Measurements from ENCODE around the gene ZNF684.
"Not testable (repeated sequence)": the region's sequence is repeated elsewhere in the genome, so short reads cannot be mapped to it uniquely, and the experiment has no call there.

ZNF684 gene

GRCh38 chr1:40531381-40532061 is at the start of gene ZNF684:
ZNF684 (plus strand) TSS chr1:40531637; CDS start chr1:40533167, 1,530 bp downstream.
- peak; percentile 77 to 94 for DNase-seq

DNA sequence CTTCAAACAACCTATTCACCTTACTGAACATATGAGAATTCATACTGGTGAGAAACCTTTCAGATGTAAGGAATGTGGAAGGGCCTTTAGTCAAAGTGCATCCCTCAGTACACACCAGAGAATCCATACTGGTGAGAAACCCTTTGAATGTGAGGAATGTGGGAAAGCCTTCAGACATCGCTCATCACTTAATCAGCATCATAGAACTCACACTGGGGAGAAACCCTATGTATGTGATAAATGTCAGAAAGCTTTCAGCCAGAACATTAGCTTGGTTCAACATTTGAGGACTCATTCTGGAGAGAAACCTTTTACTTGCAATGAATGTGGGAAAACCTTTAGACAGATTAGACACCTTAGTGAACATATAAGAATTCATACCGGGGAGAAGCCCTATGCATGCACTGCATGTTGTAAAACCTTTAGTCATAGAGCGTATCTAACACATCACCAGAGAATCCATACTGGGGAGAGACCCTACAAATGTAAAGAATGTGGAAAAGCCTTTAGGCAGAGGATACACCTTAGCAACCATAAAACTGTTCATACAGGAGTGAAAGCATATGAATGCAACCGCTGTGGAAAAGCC is 36.0 kb upstream of the ZNF684 start:
- no peak for DNase-seq

GRCh38 chr1:40502651-40503050 is 28.8 kb upstream of the ZNF684 start:
- not testable (repeated sequence) for DNase-seq

DNA sequence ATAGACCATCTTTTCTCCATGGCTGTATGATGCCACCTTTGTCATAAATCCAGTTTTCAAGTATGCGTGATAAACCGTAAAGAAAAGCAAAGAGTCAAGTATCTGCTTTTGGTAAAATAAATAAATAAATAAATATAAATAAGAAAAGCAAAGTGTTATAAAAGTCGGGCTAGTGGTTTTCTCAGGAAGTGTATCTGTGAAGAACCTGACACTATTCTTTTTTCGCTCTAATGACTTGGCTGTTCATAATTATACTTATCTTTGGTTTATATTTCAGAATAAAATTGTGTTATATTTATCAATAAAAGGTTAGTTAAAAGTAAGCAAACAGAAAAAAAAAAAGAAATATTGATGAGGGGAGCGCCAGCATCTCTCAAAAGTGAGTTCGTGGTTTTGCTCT is 23.5 kb upstream of the ZNF684 start:
- no peak for DNase-seq

- DNase-seq, result peak; percentile 66 to 71
These were observed 22.8 kb upstream of the ZNF684 start, which contains the start of gene EXO5 for GRCh38 chr1:40508375-40509341. EXO5 (plus strand) TSS chr1:40508767; CDS start chr1:40514545, 5,778 bp downstream.

DNA sequence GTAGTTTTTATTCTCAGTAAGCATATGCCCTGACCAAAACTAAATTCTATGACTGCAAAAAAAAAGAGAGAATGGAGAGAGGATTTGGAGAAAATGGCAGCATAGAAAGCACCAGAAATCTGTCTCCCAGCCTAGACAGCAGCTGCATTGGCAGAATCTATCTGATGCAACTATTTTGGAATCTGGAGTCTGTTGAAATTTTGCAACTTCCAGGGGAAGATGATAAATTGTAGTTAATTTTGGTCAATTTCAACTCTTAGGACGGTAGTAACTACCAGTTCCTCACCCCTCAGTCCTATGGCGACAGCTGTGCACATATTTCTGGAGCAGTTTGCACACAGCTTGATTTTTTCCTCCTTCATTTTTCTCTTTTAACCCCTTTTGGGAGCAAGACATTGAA is 11.9 kb upstream of the ZNF684 start:
- no peak for DNase-seq

DNA sequence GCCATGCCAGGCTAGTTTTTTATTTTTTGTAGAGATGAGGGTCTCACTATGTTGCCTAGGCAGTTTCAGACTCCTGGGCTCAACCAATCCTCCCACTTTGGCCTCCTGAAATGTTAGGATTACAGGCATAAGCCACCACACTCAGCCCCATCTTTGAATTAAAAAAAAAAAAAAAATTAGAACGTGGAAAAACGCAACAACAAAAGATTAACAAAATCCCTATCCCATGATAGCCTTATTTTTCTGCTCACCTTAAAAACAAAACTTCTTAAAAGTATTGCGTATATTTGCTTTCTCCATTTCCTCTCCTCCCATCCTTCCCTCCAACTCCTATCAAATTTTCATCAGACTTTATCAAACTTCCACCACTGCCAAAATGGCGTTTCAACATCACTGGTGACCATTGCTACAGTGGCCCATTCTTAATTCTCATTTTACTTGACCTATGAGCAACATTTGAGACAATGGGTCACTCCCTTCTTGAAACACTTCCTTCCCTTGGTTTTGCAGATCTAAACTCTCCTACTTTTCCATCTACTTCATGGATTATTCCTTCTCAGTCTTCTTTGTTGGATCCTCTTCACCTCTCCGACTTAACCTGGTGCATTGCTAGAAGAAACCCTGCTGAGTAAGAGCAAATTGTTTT is 579 bp upstream of the ZNF684 start:
- no peak for DNase-seq

GRCh38 chr1:40532062-40532389 is 589 bp downstream of the ZNF684 start:
- DNase-seq, result no peak

DNA sequence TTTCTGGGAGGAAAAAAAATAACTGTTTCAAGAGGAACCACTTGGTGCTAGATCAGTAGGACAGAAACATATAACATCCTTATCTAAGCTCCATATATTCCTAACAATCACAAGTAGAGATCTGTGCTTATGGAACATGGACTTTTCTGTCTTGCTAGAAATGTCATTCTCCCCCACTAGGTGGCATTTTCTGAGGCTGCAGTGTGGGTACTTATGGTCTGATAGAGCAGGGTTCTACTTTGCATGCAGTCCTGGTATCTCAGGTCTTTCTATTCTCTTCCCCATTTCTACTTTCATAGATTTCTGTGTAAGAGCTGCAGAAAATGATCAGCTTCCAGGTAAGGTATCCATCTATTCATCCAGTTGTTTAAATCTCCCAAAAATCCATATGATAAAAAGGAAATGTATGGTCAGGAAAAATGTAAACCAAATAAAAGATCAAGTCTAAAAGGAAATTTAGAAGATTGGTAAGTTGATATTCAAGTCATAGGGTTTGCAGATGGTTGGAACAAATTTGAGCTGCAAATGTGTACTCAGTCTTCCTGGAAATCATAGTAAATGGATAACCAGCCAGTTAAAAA is 1.5 kb downstream of the ZNF684 start:
- DNase-seq, result peak; percentile 37 to 57

DNA sequence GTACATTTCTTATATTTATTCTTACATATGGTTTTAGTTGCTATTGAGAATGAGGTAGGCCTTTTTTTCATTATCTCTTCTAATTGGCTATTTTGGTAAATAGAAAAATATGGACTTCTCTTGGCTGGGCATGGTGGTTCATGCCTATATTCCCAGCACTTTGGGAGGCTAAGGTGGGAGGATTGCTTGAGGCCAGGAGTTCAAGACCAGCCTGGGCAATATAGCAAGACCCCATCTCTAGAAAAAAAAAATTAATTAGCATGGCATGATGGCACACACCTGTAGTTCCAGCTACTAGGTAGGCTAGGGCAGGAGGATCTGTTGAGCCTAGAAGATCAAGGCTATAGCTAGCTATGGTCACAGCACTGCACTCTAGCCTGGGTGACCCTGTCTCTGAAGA is 3.2 kb downstream of the ZNF684 start:
- no peak for DNase-seq

GRCh38 chr1:40535732-40536131 is 4.3 kb downstream of the ZNF684 start:
- DNase-seq, result no peak

DNA sequence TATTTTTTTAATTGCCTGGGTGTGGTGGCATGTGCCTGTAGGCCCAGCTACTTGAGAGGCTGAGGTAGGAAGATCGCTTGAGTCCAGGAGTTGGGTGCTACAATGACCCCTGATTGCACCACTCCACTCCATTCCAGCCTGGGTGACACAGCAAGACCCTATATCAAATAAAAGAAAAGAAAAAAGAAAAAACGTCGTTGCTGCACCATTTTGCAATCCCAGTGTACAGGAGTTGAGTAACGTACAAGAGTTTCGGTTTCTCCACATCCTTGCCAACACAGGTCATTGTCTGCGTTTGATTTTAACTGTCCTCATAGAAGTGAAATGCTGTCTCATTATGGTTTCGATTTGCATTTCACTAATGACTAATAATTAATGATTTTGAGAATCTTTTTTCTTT is 7.9 kb downstream of the ZNF684 start:
- no peak for DNase-seq

GRCh38 chr1:40546957-40547356 is 15.5 kb downstream of the ZNF684 start:
- DNase-seq, result no peak

DNA sequence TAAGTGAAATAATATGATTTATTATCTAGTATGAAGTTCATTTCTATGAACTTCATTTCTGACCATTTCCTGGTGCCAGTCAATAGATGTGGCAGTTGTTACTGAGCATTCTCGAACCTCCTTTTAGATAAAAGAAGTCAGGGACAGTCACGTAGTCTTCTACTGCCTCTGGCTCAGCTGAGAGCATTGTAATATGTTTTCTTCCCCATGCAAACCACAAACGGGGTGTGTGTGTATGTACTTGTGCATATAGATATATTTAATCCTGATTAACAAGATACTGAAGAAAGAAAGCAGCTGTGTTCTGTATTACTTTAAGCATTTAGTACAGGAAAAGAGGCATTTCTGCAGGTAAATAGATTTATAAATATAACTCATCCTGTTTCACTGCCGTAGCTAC is 21.6 kb downstream of the ZNF684 start:
- no peak for DNase-seq

GRCh38 chr1:40554807-40555206 is 23.4 kb downstream of the ZNF684 start:
- not testable (repeated sequence) for DNase-seq

DNA sequence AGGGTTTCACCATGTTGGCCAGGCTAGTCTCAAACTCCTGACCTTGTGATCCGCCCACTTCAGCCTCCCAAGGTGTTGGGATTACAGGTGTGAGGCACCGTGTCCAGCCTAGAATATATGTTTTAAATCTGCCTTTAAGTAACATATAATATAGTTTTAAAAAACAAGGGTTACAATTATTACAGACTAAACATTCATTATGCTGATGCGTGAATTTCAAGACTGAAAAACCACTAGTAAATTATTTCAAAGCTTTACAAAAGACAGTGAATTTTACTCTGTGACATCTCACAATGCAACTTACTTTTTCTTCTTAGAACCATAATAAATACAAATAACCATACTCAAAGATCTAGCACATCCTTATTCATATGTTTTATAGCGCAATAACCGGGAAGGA is 24.7 kb downstream of the ZNF684 start:
- no peak for DNase-seq

DNA sequence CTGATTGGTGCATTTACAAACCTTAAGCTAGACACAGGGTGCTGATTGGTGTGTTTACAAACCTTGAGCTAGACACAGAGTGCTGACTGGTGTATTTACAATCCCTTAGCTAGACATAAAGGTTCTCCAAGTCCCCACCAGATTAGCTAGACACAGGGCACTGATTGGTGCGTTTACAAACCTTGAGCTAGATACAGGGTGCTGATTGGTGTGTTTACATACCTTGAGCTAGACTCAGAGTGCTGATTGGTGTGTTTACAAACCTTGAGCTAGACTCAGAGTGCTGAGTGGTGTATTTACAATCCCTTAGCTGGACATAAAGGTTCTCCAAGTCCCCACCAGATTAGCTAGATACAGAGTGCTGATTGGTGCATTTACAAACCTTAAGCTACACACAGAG is 26.8 kb downstream of the ZNF684 start:
- DNase-seq, result not testable (repeated sequence)

DNA sequence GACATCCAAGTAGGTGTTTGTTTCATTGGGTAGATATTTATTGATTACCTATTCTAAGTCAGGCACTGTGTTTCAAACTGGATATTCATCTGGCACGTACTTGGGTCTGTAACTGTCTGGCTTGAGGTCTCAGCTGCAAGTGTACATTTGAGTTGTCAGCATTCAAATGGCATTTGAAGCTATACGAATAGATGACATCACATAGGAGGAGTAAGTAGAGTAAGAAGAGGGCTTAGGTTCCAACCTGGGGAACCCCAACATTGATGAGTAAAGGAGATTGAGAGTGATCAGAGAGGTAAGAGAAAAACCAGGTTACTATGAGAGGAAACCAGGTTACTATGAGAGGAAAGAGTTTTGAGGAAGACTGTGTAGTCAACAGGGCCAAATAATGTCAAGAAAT is 30.7 kb downstream of the ZNF684 start:
- DNase-seq, result no peak

GRCh38 chr1:40563266-40563665 is 31.8 kb downstream of the ZNF684 start:
- no peak for DNase-seq

DNA sequence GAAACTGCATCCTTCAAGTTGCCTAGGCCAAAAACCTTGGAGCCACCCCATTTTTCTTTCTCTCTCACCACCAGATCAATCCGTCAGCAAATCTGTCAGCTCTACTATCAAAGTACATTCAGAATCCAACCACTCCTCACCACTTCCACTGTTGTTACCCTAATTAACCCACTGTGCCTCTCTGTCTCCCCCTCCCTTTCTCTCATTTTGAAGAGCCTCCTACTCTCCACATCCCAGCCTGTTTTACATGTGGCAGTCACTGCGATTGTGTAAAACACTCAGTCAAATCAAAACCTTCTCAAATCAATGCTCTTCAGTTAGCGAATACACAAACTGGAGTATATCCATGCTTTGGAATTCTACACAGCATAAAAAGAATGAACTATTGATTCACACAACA is 33.1 kb downstream of the ZNF684 start:
- no peak for DNase-seq

DNA sequence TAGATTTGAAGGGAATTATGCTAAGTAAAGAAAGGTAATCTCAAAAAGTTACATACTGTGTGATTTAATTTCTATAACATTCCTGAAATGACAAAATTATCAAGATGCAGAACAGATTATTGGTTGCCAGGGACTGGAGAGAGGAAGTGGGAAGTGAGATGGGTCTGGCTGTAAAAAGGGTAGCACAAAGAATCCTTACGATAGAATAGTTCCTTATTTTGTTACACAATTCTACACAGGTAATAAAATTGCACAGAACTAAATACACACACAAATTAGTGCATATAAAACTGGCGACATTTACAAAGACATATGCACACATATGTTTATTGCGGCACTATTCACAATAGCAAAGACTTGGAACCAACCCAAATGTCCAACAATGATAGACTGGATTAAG is 33.5 kb downstream of the ZNF684 start:
- no peak for DNase-seq

DNA sequence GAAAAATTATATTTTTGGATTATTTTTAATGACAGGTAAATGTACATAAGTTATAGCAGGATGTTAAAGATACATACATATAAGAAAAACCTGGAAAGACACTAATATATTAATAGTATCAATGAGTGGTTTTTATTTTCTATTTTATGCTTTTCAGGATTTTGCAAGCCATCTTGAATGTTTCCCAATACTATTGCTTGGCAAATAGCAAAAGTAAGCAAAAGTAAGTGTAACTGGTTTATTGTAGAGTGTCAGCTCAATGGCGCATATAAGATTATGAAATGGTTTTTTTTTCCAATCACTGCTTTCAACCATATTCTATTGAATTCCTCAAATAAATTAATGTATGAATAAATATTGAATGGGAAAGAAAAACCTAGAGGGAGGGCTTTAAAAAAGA is 36.4 kb downstream of the ZNF684 start:
- no peak for DNase-seq

GRCh38 chr1:40574805-40575204 is 43.4 kb downstream of the ZNF684 start:
- not testable (repeated sequence) for DNase-seq
